SK-N-MC (cell line): ENCODE results near the gene EPHA4.

Source experiments
- EZH2 ChIP-seq: fragments of 200-600 bp; sonication (generic); IDR thresholded peaks from one replicate; pipeline ENCODE4 v1.6.1; 2017; ENCODE audit warnings: antibody characterized with exemption
- FOXP2 ChIP-seq: optimal IDR thresholded peaks from 2 replicates; pipeline ENCODE3; 2011; ENCODE audit warnings: mild to moderate bottlenecking, moderate library complexity; ENCODE audit not compliant: insufficient read depth; ENCODE audit errors: extremely low read length, control extremely low read depth
- POLR2AphosphoS5 ChIP-seq: IDR thresholded peaks from 2 replicates; pipeline ENCODE4 v1.6.1; 2012; ENCODE audit warnings: mild to moderate bottlenecking, low read depth, low read length, borderline replicate concordance

GRCh38 chr2:221407765-221408164 lies 164.3 kb downstream of the EPHA4 start:
- no peak for TF ChIP-seq POLR2AphosphoS5
- no peak for TF ChIP-seq EZH2
- no peak for TF ChIP-seq FOXP2
